ENCODE results near the gene ATP1B4. TPM values are rescaled to one million over a fixed set of nuclear protein-coding genes. Genes with fewer than 3 reads are reported as not detected.

The ATP1B4 gene
- total and polyA plus RNA-seq, 12 donors, result not detected

DNA sequence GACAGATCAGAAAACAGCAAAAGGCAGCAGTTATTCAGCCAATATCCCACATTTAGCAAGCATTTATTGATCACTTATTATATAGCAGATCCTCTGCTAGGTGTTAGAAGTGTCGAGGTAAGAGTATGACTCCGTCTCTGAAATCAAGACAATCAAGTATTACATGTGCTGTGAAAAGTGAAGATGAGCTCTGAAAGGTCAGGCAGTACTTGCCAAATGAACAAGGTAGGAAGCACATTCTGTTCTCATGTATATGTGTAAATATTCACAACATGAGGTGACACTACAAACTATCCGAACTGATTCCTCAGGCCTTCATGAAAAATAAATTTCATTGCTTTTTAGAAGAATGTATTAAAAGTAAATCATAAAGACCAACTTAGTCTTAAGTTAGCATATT, 15.3 kb downstream of the ATP1B4 start:
- Histone ChIP-seq H3K27ac (no peak overlapping the region), H3K4me3 (no peak overlapping the region), H3K9me3 (replicated peaks in 1 of 3) (no peaks in the 10 kb centered on the region), H3K4me1 (replicated peaks in 1 of 2) (no peaks in the 10 kb centered on the region), H3K27me3 (peaks cover 3% of the 10 kb centered on the region), H3K36me3 (replicated peaks in 1 of 2) (no peaks in the 10 kb centered on the region)
- intact Hi-C loops (cut with DNase I), result no loop called here
- 54 to 72% (median 63%) methylated on average over 3 of the region's 3 CpGs for WGBS, 4 donors
- no peak for TF ChIP-seq CTCF (IDR thresholded peaks at IDR 0.05)
- TF ChIP-seq POLR2A (IDR thresholded peaks at IDR 0.05), result no peak
- no peak for DNase-seq

GRCh38 chrX:120377715-120378114, 15.8 kb downstream of the ATP1B4 start:
- 71 to 97% (median 83%) methylated on average over 1 of the region's 1 CpG for WGBS, 4 donors
- intact Hi-C loops (cut with DNase I), result no loop called here
- Histone ChIP-seq H3K4me3 (no peak overlapping the region), H3K9me3 (replicated peaks in 1 of 3) (no peaks in the 10 kb centered on the region), H3K36me3 (replicated peaks in 1 of 2) (no peaks in the 10 kb centered on the region), H3K4me1 (replicated peaks in 1 of 2) (no peaks in the 10 kb centered on the region), H3K27ac (no peak overlapping the region), H3K27me3 (peaks cover 3% of the 10 kb centered on the region)
- TF ChIP-seq CTCF (IDR thresholded peaks at IDR 0.05) (no peak), POLR2A (IDR thresholded peaks at IDR 0.05) (no peak)
- DNase-seq, result no peak

GRCh38 chrX:120378570-120378969, 16.7 kb downstream of the ATP1B4 start:
- WGBS, 4 donors, result 75 to 95% (median 86%) methylated on average over 5 of the region's 5 CpGs
- TF ChIP-seq POLR2A (IDR thresholded peaks at IDR 0.05) (no peak), CTCF (IDR thresholded peaks at IDR 0.05) (no peak)
- intact Hi-C loops (cut with DNase I), result no loop called here
- no peak overlapping the region for H3K27ac ChIP-seq
- no peaks in the 10 kb centered on the region for H3K36me3 ChIP-seq (replicated peaks in 1 of 2)
- no peak for DNase-seq
- H3K4me3 ChIP-seq, result no peak overlapping the region
- H3K27me3 ChIP-seq, result peaks cover 3% of the 10 kb centered on the region
- no peaks in the 10 kb centered on the region for H3K4me1 ChIP-seq (replicated peaks in 1 of 2)
- H3K9me3 ChIP-seq (replicated peaks in 1 of 3), result no peaks in the 10 kb centered on the region

GRCh38 chrX:120379937-120380681, 18.2 kb downstream of the ATP1B4 start:
- no peak overlapping the region for H3K4me3 ChIP-seq
- intact Hi-C loops (cut with DNase I), result no loop called here
- H3K36me3 ChIP-seq (replicated peaks in 1 of 2), result no peaks in the 10 kb centered on the region
- H3K27ac ChIP-seq, result no peak overlapping the region
- peaks cover 3% of the 10 kb centered on the region for H3K27me3 ChIP-seq
- WGBS, 4 donors, result 59 to 69% (median 64%) methylated on average over 3 to 6 of the region's 6 CpGs
- no peak for TF ChIP-seq CTCF (IDR thresholded peaks at IDR 0.05)
- no peaks in the 10 kb centered on the region for H3K9me3 ChIP-seq (replicated peaks in 1 of 3)
- no peak for DNase-seq
- no peaks in the 10 kb centered on the region for H3K4me1 ChIP-seq (replicated peaks in 1 of 2)

Data from adrenal gland (tissue), 12 donors.